WERI-Rb-1 (cell line): Measurements from ENCODE around the gene OR51D1.

Experiments
- DNase-seq: peaks from one replicate; pipeline ENCODE4 v3.0.0-alpha.2; 2020
- H3K27ac ChIP-seq: fragments of 250-450 bp; sonication (Bioruptor Pico); 2 replicates; pipeline ENCODE4 v1.5.1; 2020; ENCODE audit warnings: mild to moderate bottlenecking, moderate library complexity
- H3K27me3 ChIP-seq: fragments of 250-450 bp; sonication (Bioruptor Pico); 2 replicates; pipeline ENCODE4 v1.5.1; 2021; ENCODE audit warnings: mild to moderate bottlenecking, low read depth, moderate library complexity; ENCODE audit not compliant: insufficient read depth, severe bottlenecking
- H3K36me3 ChIP-seq: fragments of 250-450 bp; sonication (Bioruptor Pico); 2 replicates; pipeline ENCODE4 v1.5.1; 2020; ENCODE audit warnings: mild to moderate bottlenecking, moderate library complexity
- H3K4me3 ChIP-seq: 2 replicates; pipeline ENCODE4 v1.5.1; 2011; ENCODE audit warnings: low read depth, mild to moderate bottlenecking, control low read depth, low read length
- H3K9me3 ChIP-seq: fragments of 250-450 bp; sonication (Bioruptor Pico); 2 replicates; pipeline ENCODE4 v1.5.1; 2021; ENCODE audit warnings: mild to moderate bottlenecking, moderate library complexity; ENCODE audit not compliant: severe bottlenecking
- CTCF ChIP-seq: IDR thresholded peaks from 2 replicates; pipeline ENCODE4 v1.5.1; 2011; ENCODE audit warnings: low read depth, mild to moderate bottlenecking, control low read depth, inconsistent platforms, low read length

The OR51D1 gene

GRCh38 chr11:4665424-4665823, 28.1 kb downstream of the OR51D1 start:
- TF ChIP-seq CTCF, result no peak
- Histone ChIP-seq H3K9me3 (no peaks in the 10 kb centered on the region), H3K27ac (no peak overlapping the region), H3K36me3 (no peaks in the 10 kb centered on the region), H3K27me3 (peaks cover 71% of the 10 kb centered on the region), H3K4me3 (no peak overlapping the region)
- no peak for DNase-seq

- Histone ChIP-seq H3K9me3 (no peaks in the 10 kb centered on the region), H3K27ac (no peak overlapping the region), H3K27me3 (peaks cover 59% of the 10 kb centered on the region), H3K36me3 (no peaks in the 10 kb centered on the region), H3K4me3 (no peak overlapping the region)
- TF ChIP-seq CTCF, result no peak
- no peak for DNase-seq
Observed at GRCh38 chr11:4671741-4672140, 34.5 kb downstream of the OR51D1 start.

GRCh38 chr11:4672470-4672869, 35.2 kb downstream of the OR51D1 start:
- DNase-seq, result no peak
- no peaks in the 10 kb centered on the region for H3K9me3 ChIP-seq
- no peak for TF ChIP-seq CTCF
- no peak overlapping the region for H3K4me3 ChIP-seq
- H3K27ac ChIP-seq, result no peak overlapping the region
- no peaks in the 10 kb centered on the region for H3K36me3 ChIP-seq
- peaks cover 58% of the 10 kb centered on the region for H3K27me3 ChIP-seq

GRCh38 chr11:4673781-4674180, 36.5 kb downstream of the OR51D1 start:
- Histone ChIP-seq H3K27me3 (peaks cover 56% of the 10 kb centered on the region), H3K36me3 (no peaks in the 10 kb centered on the region), H3K27ac (no peak overlapping the region), H3K4me3 (no peak overlapping the region), H3K9me3 (no peaks in the 10 kb centered on the region)
- no peak for DNase-seq
- no peak for TF ChIP-seq CTCF

GRCh38 chr11:4677948-4678347, 40.7 kb downstream of the OR51D1 start:
- TF ChIP-seq CTCF, result no peak
- no peak for DNase-seq
- no peak overlapping the region for H3K4me3 ChIP-seq
- H3K36me3 ChIP-seq, result no peaks in the 10 kb centered on the region
- H3K27ac ChIP-seq, result no peak overlapping the region
- peaks cover 60% of the 10 kb centered on the region for H3K27me3 ChIP-seq
- no peaks in the 10 kb centered on the region for H3K9me3 ChIP-seq

- TF ChIP-seq CTCF, result no peak
- no peak overlapping the region for H3K4me3 ChIP-seq
- no peak overlapping the region for H3K27ac ChIP-seq
- no peak for DNase-seq
- H3K9me3 ChIP-seq, result no peaks in the 10 kb centered on the region
- no peaks in the 10 kb centered on the region for H3K36me3 ChIP-seq
- H3K27me3 ChIP-seq, result peaks cover 58% of the 10 kb centered on the region
Observed at GRCh38 chr11:4680341-4680740, 43.1 kb downstream of the OR51D1 start.
